Measurements from ENCODE around the gene CCDC192.

GRCh38 chr5:127851964-127852363, 148.8 kb downstream of the CCDC192 start:
- TF ChIP-seq POLR2AphosphoS5 (IDR thresholded peaks at IDR 0.05; ENCODE audit: insufficient read depth, low read depth, low read length) (no peak), CTCF (IDR thresholded peaks at IDR 0.05; ENCODE audit: extremely low read depth in 1 of 2, insufficient read depth in 1 of 2, low read depth in 1 of 2, low read length in 2 of 2) (no peak), EZH2 (IDR thresholded peaks at IDR 0.05; ENCODE audit: borderline replicate concordance, low read depth, low read length, severe bottlenecking) (no peak), POLR2A (IDR thresholded peaks at IDR 0.05; ENCODE audit: low read depth, low read length) (no peak)

All from endothelial cell of umbilical vein (primary cell).